EH (cell line): ENCODE results near the gene BIK.
A peak's percentile ranks its signal among the peaks of the same experiment; 100 is the strongest.
"Not testable (repeated sequence)": the region's sequence is repeated elsewhere in the genome, so short reads cannot be mapped to it uniquely, and the experiment has no call there.

ENCODE experiments used
- DNase-seq: peaks from one replicate; pipeline ENCODE4 v3.0.0-alpha.2; 2015; ENCODE audit warnings: low read depth

The BIK gene

GRCh38 chr22:43110444-43110926 is at the start of gene BIK:
Gene BIK (plus strand): TSS chr22:43110750. CDS start chr22:43124023, 13,273 bp downstream.
- DNase-seq, result peak; percentile 34

- DNase-seq, result no peak
These were observed 44.4 kb upstream of the BIK start for GRCh38 chr22:43066134-43066533.

GRCh38 chr22:43066844-43067385 is 43.6 kb upstream of the BIK start:
- peak; percentile 81 for DNase-seq

GRCh38 chr22:43077121-43077877 is 33.3 kb upstream of the BIK start:
- no peak for DNase-seq

- no peak for DNase-seq
These were observed 32.0 kb upstream of the BIK start for GRCh38 chr22:43078522-43078921.

GRCh38 chr22:43079742-43080141 is 30.8 kb upstream of the BIK start:
- DNase-seq, result no peak

- no peak for DNase-seq
These were observed 29.9 kb upstream of the BIK start for GRCh38 chr22:43080616-43081015.

- DNase-seq, result peak; percentile 22
These were observed 28.6 kb upstream of the BIK start for GRCh38 chr22:43081968-43082367.

GRCh38 chr22:43085658-43086606 is 24.6 kb upstream of the BIK start:
- no peak for DNase-seq

GRCh38 chr22:43088627-43088983 is 21.9 kb upstream of the BIK start:
- no peak for DNase-seq

- peak; percentile 88 for DNase-seq
These were observed 21.4 kb upstream of the BIK start, which contains the start of gene TTLL1 for GRCh38 chr22:43088984-43089717. Gene TTLL1 (minus strand): TSS chr22:43089391. CDS start chr22:43075586, 13,805 bp downstream.

- DNase-seq, result peak; percentile 91
These were observed 20.3 kb upstream of the BIK start for GRCh38 chr22:43090130-43090789.

GRCh38 chr22:43092085-43092484 is 18.5 kb upstream of the BIK start:
- no peak for DNase-seq

- peak; percentile 58 for DNase-seq
These were observed 16.5 kb upstream of the BIK start for GRCh38 chr22:43094085-43094484.

- no peak for DNase-seq
These were observed 16.0 kb upstream of the BIK start for GRCh38 chr22:43094551-43094950.

GRCh38 chr22:43096420-43096819 is 14.1 kb upstream of the BIK start:
- no peak for DNase-seq

- no peak for DNase-seq
These were observed 12.2 kb upstream of the BIK start for GRCh38 chr22:43098356-43098755.

- DNase-seq, result no peak
These were observed 11.5 kb upstream of the BIK start for GRCh38 chr22:43099095-43099494.

- no peak for DNase-seq
These were observed 10.3 kb upstream of the BIK start for GRCh38 chr22:43100225-43100624.

- DNase-seq, result no peak
These were observed 9.2 kb upstream of the BIK start for GRCh38 chr22:43101306-43101705.

- not testable (repeated sequence) for DNase-seq
These were observed 6.4 kb upstream of the BIK start for GRCh38 chr22:43104056-43104625.
